GM06990 (cell line): ENCODE results near the gene ATP10A.

ENCODE experiments used
- DNase-seq: peaks from one replicate; pipeline ENCODE4 v3.0.0-alpha.2; 2011; ENCODE audit not compliant: insufficient read length; ENCODE audit errors: extremely low read depth
- H3K27me3 ChIP-seq: replicated peaks from 2 replicates; pipeline ENCODE4 v1.6.0; 2011; ENCODE audit warnings: low read length; ENCODE audit not compliant: control insufficient read depth, insufficient read depth
- H3K36me3 ChIP-seq: 2 replicates; pipeline ENCODE4 v1.5.1; 2011; ENCODE audit warnings: low read length; ENCODE audit not compliant: control insufficient read depth, insufficient read depth
- H3K4me3 ChIP-seq: replicated peaks from 2 replicates; pipeline ENCODE4 v1.5.1; 2011; ENCODE audit warnings: low read depth, mild to moderate bottlenecking, control low read depth, low read length
- CTCF ChIP-seq: IDR thresholded peaks from 2 replicates; pipeline ENCODE4 v1.5.1; 2011; ENCODE audit warnings: low read length, control low read depth, mild to moderate bottlenecking, inconsistent platforms; ENCODE audit not compliant: insufficient read depth, poor library complexity, severe bottlenecking

The ATP10A gene

GRCh38 chr15:25673351-25673750 is 189.8 kb downstream of the ATP10A start:
- Histone ChIP-seq H3K36me3 (no peaks in the 10 kb centered on the region), H3K27me3 (no peaks in the 10 kb centered on the region), H3K4me3 (no peak overlapping the region)
- no peak for TF ChIP-seq CTCF
- DNase-seq = no peak

GRCh38 chr15:25671132-25671531 is 192.0 kb downstream of the ATP10A start:
- H3K27me3 ChIP-seq = no peaks in the 10 kb centered on the region
- H3K4me3 ChIP-seq = no peak overlapping the region
- TF ChIP-seq CTCF = no peak
- H3K36me3 ChIP-seq = no peaks in the 10 kb centered on the region
- DNase-seq = no peak

GRCh38 chr15:25670621-25671020 is 192.5 kb downstream of the ATP10A start:
- no peaks in the 10 kb centered on the region for H3K36me3 ChIP-seq
- TF ChIP-seq CTCF = no peak
- no peak for DNase-seq
- H3K4me3 ChIP-seq = no peak overlapping the region
- no peaks in the 10 kb centered on the region for H3K27me3 ChIP-seq

- DNase-seq = no peak
- Histone ChIP-seq H3K27me3 (no peaks in the 10 kb centered on the region), H3K36me3 (no peaks in the 10 kb centered on the region), H3K4me3 (no peak overlapping the region)
- TF ChIP-seq CTCF = no peak
These were observed 193.0 kb downstream of the ATP10A start for GRCh38 chr15:25670025-25670554.

- no peaks in the 10 kb centered on the region for H3K36me3 ChIP-seq
- no peaks in the 10 kb centered on the region for H3K27me3 ChIP-seq
- no peak for DNase-seq
- no peak for TF ChIP-seq CTCF
- H3K4me3 ChIP-seq = no peak overlapping the region
These were observed 194.2 kb downstream of the ATP10A start for GRCh38 chr15:25668901-25669300.

- no peaks in the 10 kb centered on the region for H3K27me3 ChIP-seq
- TF ChIP-seq CTCF = no peak
- DNase-seq = no peak
These were observed 194.8 kb downstream of the ATP10A start for GRCh38 chr15:25668236-25668795.

More at GRCh38 chr15:25668236-25668795, 194.8 kb downstream of the ATP10A start:
- H3K36me3 ChIP-seq = no peaks in the 10 kb centered on the region
- H3K4me3 ChIP-seq = no peak overlapping the region
